HG03460 (cell line): Measurements from ENCODE around the gene SMIM35.

Experiments used
- ATAC-seq: cut with Tn5 transposase; IDR thresholded peaks from one replicate; pipeline ENCODE4 v1.9.1; 2021; ENCODE audit not compliant: unreplicated experiment

SMIM35 gene

DNA sequence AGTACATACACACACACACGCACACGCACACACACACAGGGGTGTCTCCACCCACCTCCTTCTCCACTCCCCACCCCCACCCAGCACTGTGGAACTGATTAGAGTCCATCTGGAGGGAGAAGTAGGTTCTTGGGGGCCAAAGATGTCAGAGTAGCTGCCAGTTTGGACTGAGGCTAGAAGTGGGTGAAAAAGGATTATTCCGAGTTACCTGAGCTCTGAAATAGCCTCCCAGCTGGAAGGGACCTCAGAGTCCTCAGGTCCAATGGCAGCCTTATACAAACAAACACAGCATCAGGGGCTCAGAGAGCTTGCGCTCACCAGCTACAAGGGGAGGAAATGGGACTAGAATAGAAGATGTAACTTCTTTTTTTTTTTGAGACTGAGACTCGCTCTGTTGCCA lies 79.7 kb downstream of the SMIM35 start:
- no peak for ATAC-seq

DNA sequence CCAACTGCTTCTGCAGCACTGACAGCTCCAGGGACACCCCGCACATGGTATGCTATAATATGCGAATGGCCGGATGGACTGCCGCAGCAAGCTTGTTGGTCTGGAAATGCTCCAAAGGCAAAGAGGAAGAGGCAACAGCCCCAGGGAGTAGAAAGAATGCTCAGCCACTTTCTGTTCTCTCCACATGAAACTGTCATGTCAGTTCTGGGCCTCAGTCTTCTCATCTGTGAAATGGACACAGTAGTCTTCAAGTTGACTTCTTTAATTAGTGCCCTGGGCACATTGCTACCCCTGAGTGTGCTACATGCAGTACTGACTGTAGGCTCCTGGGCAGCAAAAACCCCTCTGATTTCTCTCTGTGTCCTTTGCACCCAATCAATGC lies 80.6 kb downstream of the SMIM35 start:
- ATAC-seq = no peak

DNA sequence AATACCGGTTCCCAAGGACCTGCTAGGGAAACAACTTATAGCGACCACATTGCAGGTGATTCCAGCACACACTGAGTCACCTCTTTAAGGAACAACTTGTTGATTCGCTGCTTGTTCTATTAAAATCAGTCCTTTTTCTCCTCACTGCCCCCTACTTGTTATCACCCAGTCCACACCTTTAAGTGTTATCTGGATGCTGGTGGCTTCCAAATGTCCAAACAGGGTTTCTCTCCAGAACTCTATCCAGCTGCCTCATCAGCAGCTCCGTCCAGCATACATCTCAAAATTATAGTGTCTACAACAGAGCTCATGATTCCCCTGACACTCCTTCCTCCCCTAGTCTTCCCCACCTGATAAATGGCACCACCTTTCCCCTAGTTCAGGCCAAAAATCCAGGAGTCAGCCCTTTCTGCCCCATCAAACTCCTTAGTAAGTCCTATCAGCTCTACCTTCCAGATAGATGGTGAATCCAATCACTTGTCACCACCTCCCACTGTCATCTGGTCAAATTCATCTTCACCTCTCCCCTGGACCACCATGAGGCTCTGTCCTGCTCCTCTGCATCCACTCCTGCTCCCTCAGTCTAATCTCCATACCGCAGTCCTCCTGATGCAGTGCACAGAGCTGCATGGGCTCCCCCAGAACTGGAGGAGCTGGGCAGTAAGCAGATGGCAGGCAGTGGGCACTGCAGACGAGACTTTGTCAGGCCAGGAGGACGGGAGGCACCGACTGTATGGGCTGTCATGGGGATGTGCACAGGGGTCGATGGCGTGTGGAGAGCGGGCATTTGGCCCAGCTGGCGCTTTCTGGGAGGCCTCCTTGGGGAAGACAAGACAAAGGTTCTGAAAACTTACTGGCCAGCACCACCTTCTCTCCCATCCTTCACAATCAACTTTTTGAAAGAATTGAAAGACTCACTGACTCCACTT lies 81.3 kb downstream of the SMIM35 start:
- no peak for ATAC-seq

GRCh38 chr11:118004543-118005223 lies 82.1 kb downstream of the SMIM35 start:
- ATAC-seq = no peak

DNA sequence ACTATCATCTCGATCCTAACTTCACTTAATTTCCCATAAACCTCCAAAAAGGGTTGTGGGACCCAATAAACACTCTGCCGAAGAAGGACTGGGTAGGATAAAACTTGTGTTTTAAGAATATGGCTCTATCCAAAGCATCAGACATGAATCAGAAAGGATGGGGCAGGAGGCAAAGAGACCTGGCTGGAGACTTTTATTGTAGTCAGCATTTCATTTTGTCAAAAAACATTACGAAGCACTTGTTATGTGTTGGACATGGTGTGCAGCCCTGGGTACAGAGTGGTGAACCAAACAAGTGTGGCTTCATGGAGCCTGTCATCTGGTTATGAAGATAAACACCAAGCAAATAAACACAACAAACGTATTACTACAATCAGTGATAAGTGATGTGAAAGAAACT lies 83.3 kb downstream of the SMIM35 start:
- no peak for ATAC-seq

DNA sequence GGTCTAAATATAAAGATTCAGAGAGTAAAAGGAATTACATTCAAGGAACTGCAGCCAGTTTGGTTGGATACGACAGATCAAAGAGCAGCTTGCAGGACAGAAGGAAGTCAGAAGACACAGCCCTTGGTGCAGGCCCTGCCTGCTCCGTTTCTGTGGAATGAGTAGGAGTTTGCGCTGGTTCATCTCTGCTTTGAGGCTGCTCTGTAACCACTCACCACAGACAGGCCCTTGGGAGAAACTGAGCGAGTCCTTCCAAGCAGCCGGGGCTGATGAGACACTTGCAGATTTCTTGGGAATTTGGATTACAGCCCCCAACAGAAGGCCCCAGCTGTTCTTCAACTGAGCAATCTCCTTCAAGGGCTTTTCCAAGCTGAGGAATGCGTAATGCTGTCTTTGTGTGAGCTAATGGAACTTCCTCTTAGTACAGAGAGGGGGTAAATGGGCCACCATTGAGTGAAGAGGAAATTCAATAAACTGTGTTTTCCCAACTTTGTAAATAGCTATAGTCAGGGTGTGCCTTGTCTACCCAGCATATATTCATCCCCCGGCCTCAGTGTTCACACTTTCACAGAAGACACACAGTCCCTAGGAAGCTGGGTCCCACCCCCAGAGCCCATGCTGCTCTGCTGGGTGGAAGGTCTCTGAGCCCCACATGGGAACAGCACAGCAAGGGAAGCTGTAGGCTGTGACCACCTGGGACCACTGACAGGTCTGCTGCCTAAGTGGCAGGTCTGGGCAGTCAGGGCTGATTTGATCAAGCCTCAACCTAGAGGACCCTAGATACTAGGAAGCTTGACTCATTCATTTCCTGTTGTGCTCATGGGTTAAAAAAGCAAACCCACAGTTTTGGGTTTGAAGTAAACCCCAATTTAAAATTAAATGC lies 84.0 kb downstream of the SMIM35 start:
- no peak for ATAC-seq

DNA sequence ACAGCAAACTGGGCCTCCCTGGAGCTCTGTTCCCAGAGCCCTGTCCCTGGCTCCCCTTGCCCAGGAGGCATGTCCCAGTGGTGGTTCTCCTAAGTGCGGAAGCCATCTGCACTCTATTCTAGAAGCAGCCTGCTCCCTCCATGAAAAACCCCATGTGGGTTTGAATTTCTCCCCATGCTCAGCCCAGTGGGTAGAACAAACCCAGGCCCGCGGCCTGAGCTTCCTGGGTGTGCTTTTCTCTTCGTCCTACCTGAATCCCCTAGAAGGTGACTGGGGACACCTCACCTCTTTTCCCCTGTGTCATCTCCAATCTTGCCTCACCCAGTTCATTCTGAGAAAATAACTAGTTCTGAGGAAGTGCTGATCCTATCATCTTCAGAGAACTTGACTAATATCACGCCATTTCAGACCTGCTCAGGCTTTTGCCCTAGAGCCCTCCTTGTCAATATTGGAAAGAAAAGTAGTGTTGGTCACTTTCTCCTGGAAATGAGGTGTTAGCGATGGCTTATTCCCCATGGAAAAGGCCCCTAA lies 84.7 kb downstream of the SMIM35 start:
- ATAC-seq = no peak

DNA sequence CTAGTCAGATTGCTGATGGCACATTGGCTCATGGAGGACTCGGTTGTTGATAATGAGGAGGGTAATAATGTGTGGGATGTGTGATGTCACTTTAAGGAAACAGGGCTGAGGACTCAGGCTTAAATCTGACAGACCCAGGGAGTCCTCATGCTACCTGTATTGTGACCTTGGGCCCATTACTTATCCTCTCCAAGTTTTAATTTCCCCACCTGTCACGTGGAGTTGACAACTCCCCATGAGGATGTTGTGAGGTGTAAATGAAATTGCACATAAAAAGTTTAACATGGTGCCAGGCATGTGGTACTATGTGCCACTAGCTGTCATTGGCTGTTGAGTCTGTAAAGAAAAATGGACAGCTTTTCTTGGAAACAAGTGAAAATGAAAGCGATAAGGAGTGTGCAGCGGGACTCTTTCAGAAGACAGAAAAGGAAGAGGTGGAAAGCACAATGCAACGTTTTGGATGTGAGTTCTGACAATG lies 85.2 kb downstream of the SMIM35 start:
- no peak for ATAC-seq

GRCh38 chr11:118000850-118001228 lies 85.9 kb downstream of the SMIM35 start:
- ATAC-seq = no peak

- ATAC-seq = no peak
Measured at GRCh38 chr11:118000067-118000849, 86.5 kb downstream of the SMIM35 start.

DNA sequence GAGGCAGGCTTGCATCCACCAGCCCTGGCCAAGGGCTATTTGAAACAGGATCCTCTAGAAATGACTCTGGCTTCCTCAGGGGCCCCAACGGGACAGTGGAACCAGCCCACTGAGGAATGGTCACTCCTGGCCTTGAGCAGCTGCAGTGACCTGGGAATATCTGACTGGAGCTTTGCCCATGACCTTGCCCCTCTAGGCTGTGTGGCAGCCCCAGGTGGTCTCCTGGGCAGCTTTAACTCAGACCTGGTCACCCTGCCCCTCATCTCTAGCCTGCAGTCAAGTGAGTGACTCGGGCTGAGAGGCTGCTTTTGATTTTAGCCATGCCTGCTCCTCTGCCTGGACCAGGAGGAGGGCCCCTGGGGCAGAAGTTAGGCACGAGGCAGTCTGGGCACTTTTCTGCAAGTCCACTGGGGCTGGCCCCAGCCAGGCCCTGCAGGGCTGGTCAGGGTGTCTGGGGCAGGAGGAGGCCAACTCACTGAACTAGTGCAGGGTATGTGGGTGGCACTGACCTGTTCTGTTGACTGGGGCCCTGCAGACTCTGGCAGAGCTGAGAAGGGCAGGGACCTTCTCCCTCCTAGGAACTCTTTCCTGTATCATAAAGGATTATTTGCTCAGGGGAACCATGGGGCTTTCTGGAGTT lies 87.3 kb downstream of the SMIM35 start:
- ATAC-seq = no peak

DNA sequence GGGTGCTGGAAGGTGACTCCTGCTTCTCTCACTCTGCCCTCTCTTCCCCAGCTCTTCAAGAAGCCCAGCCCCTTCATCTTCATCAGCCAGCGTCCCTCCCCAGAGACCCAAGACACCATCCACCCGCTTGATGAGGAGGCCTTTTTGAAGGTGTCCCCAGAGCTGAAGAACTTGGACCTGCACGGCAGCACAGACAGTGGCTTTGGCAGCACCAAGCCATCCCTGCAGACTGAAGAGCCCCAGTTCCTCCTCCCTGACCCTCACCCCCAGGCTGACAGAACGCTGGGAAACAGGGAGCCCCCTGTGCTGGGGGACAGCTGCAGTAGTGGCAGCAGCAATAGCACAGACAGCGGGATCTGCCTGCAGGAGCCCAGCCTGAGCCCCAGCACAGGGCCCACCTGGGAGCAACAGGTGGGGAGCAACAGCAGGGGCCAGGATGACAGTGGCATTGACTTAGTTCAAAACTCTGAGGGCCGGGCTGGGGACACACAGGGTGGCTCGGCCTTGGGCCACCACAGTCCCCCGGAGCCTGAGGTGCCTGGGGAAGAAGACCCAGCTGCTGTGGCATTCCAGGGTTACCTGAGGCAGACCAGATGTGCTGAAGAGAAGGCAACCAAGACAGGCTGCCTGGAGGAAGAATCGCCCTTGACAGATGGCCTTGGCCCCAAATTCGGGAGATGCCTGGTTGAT lies 88.0 kb downstream of the SMIM35 start:
- ATAC-seq = no peak

GRCh38 chr11:117997823-117998579 lies 88.8 kb downstream of the SMIM35 start:
- peak; percentile 63 for ATAC-seq

DNA sequence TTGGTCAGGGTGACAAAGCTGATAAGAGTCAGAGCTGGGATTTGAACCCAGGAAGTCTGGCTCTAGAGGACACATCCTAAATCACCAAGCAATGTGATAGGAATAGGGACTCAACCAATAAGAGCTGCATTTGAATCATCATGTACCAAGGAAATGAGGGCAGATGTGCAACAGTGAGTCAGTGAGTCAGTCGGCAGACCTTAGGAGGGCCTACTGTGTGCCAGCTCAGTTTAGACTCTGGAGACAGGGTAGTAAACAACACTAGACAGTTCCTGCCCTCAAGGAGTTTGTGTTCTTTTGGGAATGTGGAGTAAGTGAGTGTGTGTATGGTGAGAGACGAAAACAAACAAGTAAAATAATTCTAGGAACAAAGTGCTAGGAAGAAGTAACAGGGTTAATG lies 89.4 kb downstream of the SMIM35 start:
- ATAC-seq = no peak

- ATAC-seq = no peak
Measured at GRCh38 chr11:117996058-117996457, 90.7 kb downstream of the SMIM35 start.

- no peak for ATAC-seq
Measured at GRCh38 chr11:117995472-117995871, 91.3 kb downstream of the SMIM35 start.

GRCh38 chr11:117993988-117994745 lies 92.6 kb downstream of the SMIM35 start:
- ATAC-seq = no peak

GRCh38 chr11:117992620-117993019 lies 94.1 kb downstream of the SMIM35 start:
- no peak for ATAC-seq
